Measurements from ENCODE around the gene MYO1B.

DNA sequence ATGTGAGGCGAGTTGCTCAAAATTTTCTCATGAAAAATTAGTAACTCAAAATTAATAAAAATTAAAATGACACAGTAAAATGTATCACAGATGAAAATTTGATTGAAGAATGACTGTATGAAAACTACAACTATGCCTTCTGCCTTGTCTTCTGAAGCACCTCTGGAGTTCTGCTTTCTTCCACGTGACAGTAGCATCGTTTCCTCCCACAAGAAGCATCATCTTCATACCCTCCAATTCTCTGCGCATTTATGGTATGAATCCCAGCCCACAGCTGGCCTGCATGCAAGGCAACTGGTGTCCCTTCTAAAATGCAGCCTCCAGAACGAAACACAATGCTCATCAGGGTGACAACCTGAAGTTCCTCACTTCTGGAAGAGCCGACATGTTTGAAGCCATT lies 189.9 kb downstream of the MYO1B start:
- TF ChIP-seq, protein P1, sequence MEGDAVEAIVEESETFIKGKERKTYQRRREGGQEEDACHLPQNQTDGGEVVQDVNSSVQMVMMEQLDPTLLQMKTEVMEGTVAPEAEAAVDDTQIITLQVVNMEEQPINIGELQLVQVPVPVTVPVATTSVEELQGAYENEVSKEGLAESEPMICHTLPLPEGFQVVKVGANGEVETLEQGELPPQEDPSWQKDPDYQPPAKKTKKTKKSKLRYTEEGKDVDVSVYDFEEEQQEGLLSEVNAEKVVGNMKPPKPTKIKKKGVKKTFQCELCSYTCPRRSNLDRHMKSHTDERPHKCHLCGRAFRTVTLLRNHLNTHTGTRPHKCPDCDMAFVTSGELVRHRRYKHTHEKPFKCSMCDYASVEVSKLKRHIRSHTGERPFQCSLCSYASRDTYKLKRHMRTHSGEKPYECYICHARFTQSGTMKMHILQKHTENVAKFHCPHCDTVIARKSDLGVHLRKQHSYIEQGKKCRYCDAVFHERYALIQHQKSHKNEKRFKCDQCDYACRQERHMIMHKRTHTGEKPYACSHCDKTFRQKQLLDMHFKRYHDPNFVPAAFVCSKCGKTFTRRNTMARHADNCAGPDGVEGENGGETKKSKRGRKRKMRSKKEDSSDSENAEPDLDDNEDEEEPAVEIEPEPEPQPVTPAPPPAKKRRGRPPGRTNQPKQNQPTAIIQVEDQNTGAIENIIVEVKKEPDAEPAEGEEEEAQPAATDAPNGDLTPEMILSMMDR (conservative IDR thresholded peaks at IDR 0.05 in 1 of 2, IDR thresholded peaks at IDR 0.05 in 1 of 2; ENCODE audit: extremely low read depth in 1 of 2, insufficient read depth in 1 of 2, low read depth in 1 of 2, low read length in 2 of 2): no peak
- TF ChIP-seq EZH2 (IDR thresholded peaks at IDR 0.05; ENCODE audit: borderline replicate concordance, low read length): no peak
